PC-3 (cell line): ENCODE measurements around the gene CIAO3. TPM values are rescaled to one million over a fixed set of nuclear protein-coding genes. Genes with fewer than 3 reads are reported as not detected.

Experiments
- ATAC-seq: fragments of 200-7000 bp; cut with Tn5 transposase; 2 replicates; pipeline ENCODE4 v1.9.1; 2020; ENCODE audit warnings: mild to moderate bottlenecking, moderate library complexity
- BruUV-seq: library from RNA; stranded (reverse); fragments of 400-500 nt; replicated peaks from 2 replicates; lab custom pipeline; 2021; lab: Mats Ljungman, UMichigan
- CTCF ChIA-PET: fragments of 300-600 bp; sonication (Branson Sonifier 250); formaldehyde crosslinking; loops from one replicate; lab custom pipeline; 2022; ENCODE audit warnings: antibody characterized with exemption; lab: Charles Lee
- POLR2A ChIA-PET: fragments of 300-600 bp; sonication (Branson Sonifier 250); formaldehyde crosslinking; loops from one replicate; lab custom pipeline; 2022; ENCODE audit warnings: antibody characterized with exemption; ENCODE audit not compliant: unreplicated experiment; lab: Charles Lee
- DNase-seq: peaks from one replicate; pipeline ENCODE4 v3.0.0-alpha.2; 2015
- H2AFZ ChIP-seq: fragments of 300-600 bp; sonication (generic); 2 replicates; pipeline ENCODE4 v1.6.0; 2016; ENCODE audit warnings: antibody characterized with exemption, low read length
- H3F3A ChIP-seq: fragments of 300-600 bp; sonication (generic); one replicate; pipeline ENCODE4 v1.6.0; 2017; ENCODE audit warnings: antibody characterized with exemption, low read length, control low read depth, mild to moderate bottlenecking; ENCODE audit not compliant: unreplicated experiment
- H3K27ac ChIP-seq: fragments of 300-600 bp; sonication (generic); 2 replicates; pipeline ENCODE4 v1.5.1; 2016; ENCODE audit warnings: mild to moderate bottlenecking, low read length
- H3K27me3 ChIP-seq: fragments of 300-600 bp; sonication (generic); 2 replicates; pipeline ENCODE4 v1.6.1; 2016; ENCODE audit warnings: low read length, mixed read lengths
- H3K36me3 ChIP-seq: fragments of 300-600 bp; sonication (generic); 2 replicates; pipeline ENCODE4 v1.6.1; 2016; ENCODE audit warnings: low read depth, mixed run types, low read length, mixed read lengths
- H3K4me1 ChIP-seq: fragments of 300-600 bp; sonication (generic); 2 replicates; pipeline ENCODE4 v1.5.1; 2016; ENCODE audit warnings: low read length; ENCODE audit not compliant: insufficient read depth
- H3K4me2 ChIP-seq: fragments of 300-600 bp; sonication (generic); 2 replicates; pipeline ENCODE4 v1.6.0; 2016; ENCODE audit warnings: low read length
- H3K4me3 ChIP-seq: fragments of 300-600 bp; sonication (generic); 2 replicates; pipeline ENCODE4 v1.5.1; 2016; ENCODE audit warnings: mild to moderate bottlenecking, low read length, mixed read lengths
- H3K79me2 ChIP-seq: fragments of 300-600 bp; sonication (generic); 2 replicates; pipeline ENCODE4 v1.6.1; 2017; ENCODE audit warnings: low read length, mixed read lengths
- H3K9ac ChIP-seq: fragments of 300-600 bp; sonication (generic); 2 replicates; pipeline ENCODE4 v1.6.0; 2016; ENCODE audit warnings: mild to moderate bottlenecking, low read length
- H3K9me2 ChIP-seq: fragments of 300-600 bp; sonication (generic); replicated peaks from 2 replicates; pipeline ENCODE4 v1.6.1; 2016; ENCODE audit warnings: mixed run types, low read length, mixed read lengths
- H3K9me3 ChIP-seq: fragments of 300-600 bp; sonication (generic); 2 replicates; pipeline ENCODE4 v1.6.1; 2016; ENCODE audit warnings: low read length, mixed read lengths
- H4K20me1 ChIP-seq: fragments of 300-600 bp; sonication (generic); 2 replicates; pipeline ENCODE4 v1.6.1; 2016; ENCODE audit warnings: low read length, mixed read lengths
- CTCF ChIP-seq: fragments of 300-600 bp; sonication (generic); conservative IDR thresholded peaks from 2 replicates; pipeline ENCODE4 v1.5.1; 2017; ENCODE audit warnings: antibody characterized with exemption, low read depth, mild to moderate bottlenecking, low read length
- EZH2 ChIP-seq: fragments of 300-600 bp; sonication (generic); IDR thresholded peaks from one replicate; pipeline ENCODE4 v1.6.1; 2017; ENCODE audit warnings: antibody characterized with exemption, mild to moderate bottlenecking, low read length; ENCODE audit not compliant: unreplicated experiment
- EZH2phosphoT487 ChIP-seq: fragments of 300-600 bp; sonication (generic); IDR thresholded peaks from 2 replicates; pipeline ENCODE4 v1.6.1; 2018; ENCODE audit warnings: mild to moderate bottlenecking, antibody characterized with exemption, low read length, borderline replicate concordance
- intact Hi-C: fragments of 100-400 bp; cut with micrococcal nuclease; formaldehyde crosslinking; loops from 2 replicates; pipeline ENCODE4 v1.9.0; 2023
- total RNA-seq: library from RNA; depleted of rRNA; stranded (reverse); fragments of >200 nt; gene quantifications from 2 replicates; pipeline ENCODE4 v1.2.3, GENCODE V29; 2014

Gene CIAO3
- total RNA-seq, 1 experiment from 2014 or later, result 46.1 TPM

- H2AFZ ChIP-seq, result peak overlapping the region; percentile 48; the same call in 1 of the 2 replicates
- H3K9me2 ChIP-seq, result no peaks in the 10 kb centered on the region
- DNase-seq, result peak; percentile 85
- H3K4me1 ChIP-seq, result peaks cover 8% of the 10 kb centered on the region; the same call in 1 of the 2 replicates
- H4K20me1 ChIP-seq, result no peaks in the 10 kb centered on the region
- no peaks in the 10 kb centered on the region for H3K9me3 ChIP-seq
- H3K9ac ChIP-seq, result no peak overlapping the region
- H3K79me2 ChIP-seq, result 0 out of 2 replicates have a peak, but pooled peaks cover 9% of the 10 kb centered on the region
- ChIA-PET POLR2A (interaction anchor here (0.6 to 0.8 kb wide), 5 partner anchors 15 to 651 kb away, joined by 3 to 6 read pairs (median 3); no protein-coding TSS in a partner anchor), CTCF (interaction anchor here (0.5 to 1.3 kb wide), 4 partner anchors 12 to 329 kb away, joined by 3 to 12 read pairs (median 4); no protein-coding TSS in a partner anchor)
- peak overlapping the region; percentile 84 for H3K4me2 ChIP-seq
- H3K36me3 ChIP-seq, result no peaks in the 10 kb centered on the region; the same call in 1 of the 2 replicates
- H3F3A ChIP-seq, result peaks cover 3% of the 10 kb centered on the region
- no TSS peak for BruUV-seq
- TF ChIP-seq CTCF (no peak), EZH2 (no peak), EZH2phosphoT487 (peak; percentile 75)
- peak; percentile 47 for ATAC-seq
- H3K4me3 ChIP-seq, result peak overlapping the region; percentile 66
- no peaks in the 10 kb centered on the region for H3K27me3 ChIP-seq
- no peak overlapping the region for H3K27ac ChIP-seq
- intact Hi-C loops, result no loop called here
Measured at GRCh38 chr16:728131-728889, 12.5 kb downstream of the CIAO3 start.

GRCh38 chr16:727291-727977 lies 13.4 kb downstream of the CIAO3 start:
- BruUV-seq, result no TSS peak
- H3F3A ChIP-seq, result peaks cover 3% of the 10 kb centered on the region
- no peak for TF ChIP-seq EZH2phosphoT487
- TF ChIP-seq CTCF, result no peak
- no peak for TF ChIP-seq EZH2
- POLR2A ChIA-PET, result interaction anchor here (0.6 kb wide), 3 partner anchors 31 to 652 kb away, joined by 3 to 5 read pairs (median 3); no protein-coding TSS in a partner anchor
- H3K27ac ChIP-seq, result no peak overlapping the region
- peak overlapping the region; percentile 83 for H3K4me2 ChIP-seq
- H3K27me3 ChIP-seq, result no peaks in the 10 kb centered on the region
- intact Hi-C loops, result no loop called here
- peak overlapping the region; percentile 34; the same call in 1 of the 2 replicates for H3K9ac ChIP-seq
- ATAC-seq (peak; percentile 4), DNase-seq (no peak)
- no peaks in the 10 kb centered on the region for H3K9me3 ChIP-seq
- no peak overlapping the region for H2AFZ ChIP-seq
- no peaks in the 10 kb centered on the region for H4K20me1 ChIP-seq
- H3K9me2 ChIP-seq, result no peaks in the 10 kb centered on the region
- CTCF ChIA-PET, result interaction anchor here (0.5 to 1.1 kb wide), 2 partner anchors 11 to 330 kb away, joined by 3 read pairs; no protein-coding TSS in a partner anchor
- peak overlapping the region; percentile 66 for H3K4me3 ChIP-seq
- H3K4me1 ChIP-seq, result peaks cover 8% of the 10 kb centered on the region; the same call in 1 of the 2 replicates
- no peaks in the 10 kb centered on the region for H3K36me3 ChIP-seq
- H3K79me2 ChIP-seq, result 0 out of 2 replicates have a peak, but pooled peaks cover 9% of the 10 kb centered on the region
